Aorta (tissue), 5 donors: ENCODE measurements around the gene IL1RAPL2. TPM values are rescaled to one million over a fixed set of nuclear protein-coding genes. Genes with fewer than 3 reads are reported as not detected.
"Not testable (repeated sequence)": the region's sequence is repeated elsewhere in the genome, so short reads cannot be mapped to it uniquely, and the experiment has no call there.

ENCODE experiments used
- ATAC-seq: fragments of 200-7000 bp; cut with Tn5 transposase; one replicate; pipeline ENCODE4 v1.9.1; 2022; ENCODE audit warnings: moderate library complexity; ENCODE audit not compliant: low FRiP score
- DNase-seq, 2 donors: peaks; one replicate each; pipeline ENCODE4 v3.0.0-alpha.2; 2020
- H3K27ac ChIP-seq, 2 donors: one replicate each; pipeline ENCODE4 v1.5.1; 2013; ENCODE audit warnings: low read length in 2 of 2, mild to moderate bottlenecking in 2 of 2, moderate library complexity in 2 of 2, control low read depth in 1 of 2, inconsistent platforms in 1 of 2, low read depth in 1 of 2
- H3K27me3 ChIP-seq, 2 donors: one replicate each; pipeline ENCODE4 v1.6.1; 2013; ENCODE audit warnings: control low read depth in 1 of 2, low read length in 1 of 2, mild to moderate bottlenecking in 1 of 2, moderate library complexity in 1 of 2; ENCODE audit not compliant: insufficient read depth in 2 of 2, control insufficient read depth in 1 of 2
- H3K36me3 ChIP-seq, 2 donors: one replicate each; pipeline ENCODE4 v1.6.1; 2013; ENCODE audit warnings: control low read depth in 1 of 2, low read length in 1 of 2, mild to moderate bottlenecking in 1 of 2; ENCODE audit not compliant: insufficient read depth in 2 of 2, control insufficient read depth in 1 of 2
- H3K4me1 ChIP-seq, 2 donors: one replicate each; pipeline ENCODE4 v1.6.1; 2013; ENCODE audit warnings: low read length in 2 of 2, control low read depth in 1 of 2, mild to moderate bottlenecking in 1 of 2, moderate library complexity in 1 of 2; ENCODE audit not compliant: insufficient read depth in 2 of 2, control insufficient read depth in 1 of 2
- H3K4me3 ChIP-seq, 2 donors: one replicate each; pipeline ENCODE4 v1.5.1; 2013; ENCODE audit warnings: low read length in 2 of 2, control low read depth in 1 of 2, mild to moderate bottlenecking in 1 of 2
- H3K9me3 ChIP-seq: one replicate; pipeline ENCODE4 v1.6.1; 2013; ENCODE audit warnings: mild to moderate bottlenecking, low read length; ENCODE audit not compliant: control insufficient read depth
- WGBS, 2 donors: extraction: QIAGEN DNeasy Blood & Tissue Kit; methylation state at CpG; one replicate each; pipeline ENCODE4 v1.1.7; 2013; 5-methylcytosine and 5-hydroxymethylcytosine counted together
- intact Hi-C, 2 donors: fragments of 100-400 bp; cut with DNase I; formaldehyde crosslinking; loops; one replicate each; pipeline versions ENCODE4 v1.14.2 to v1.15.0; 2022
- polyA plus RNA-seq, 2 donors: library from polyadenylated mRNA; stranded (reverse); fragments of 200-250 nt; gene quantifications; one replicate each; pipeline ENCODE4 v1.2.3, GENCODE V29; 2013
- total RNA-seq, 2 donors: library from RNA; stranded (reverse); fragmentation: NEBNext Ultra II Directional; extraction: Animal tissue kit (Norgen Biotek cat#: 25700); gene quantifications; one replicate each; pipeline ENCODE4 v1.2.1, GENCODE V29; 2021
- donor health status: healthy with polysubstance abuse.
- donor health status: Bipolar disorder and iron deficiency.
- donor health status: DM: no; HTN: no; CAD: no.
- donor health status: DM: no; HTN: no; CAD: no.
- donor health status: DM: yes; HTN: yes; CAD: no.

Gene IL1RAPL2
- total and polyA plus RNA-seq, 4 donors, result not detected

DNA sequence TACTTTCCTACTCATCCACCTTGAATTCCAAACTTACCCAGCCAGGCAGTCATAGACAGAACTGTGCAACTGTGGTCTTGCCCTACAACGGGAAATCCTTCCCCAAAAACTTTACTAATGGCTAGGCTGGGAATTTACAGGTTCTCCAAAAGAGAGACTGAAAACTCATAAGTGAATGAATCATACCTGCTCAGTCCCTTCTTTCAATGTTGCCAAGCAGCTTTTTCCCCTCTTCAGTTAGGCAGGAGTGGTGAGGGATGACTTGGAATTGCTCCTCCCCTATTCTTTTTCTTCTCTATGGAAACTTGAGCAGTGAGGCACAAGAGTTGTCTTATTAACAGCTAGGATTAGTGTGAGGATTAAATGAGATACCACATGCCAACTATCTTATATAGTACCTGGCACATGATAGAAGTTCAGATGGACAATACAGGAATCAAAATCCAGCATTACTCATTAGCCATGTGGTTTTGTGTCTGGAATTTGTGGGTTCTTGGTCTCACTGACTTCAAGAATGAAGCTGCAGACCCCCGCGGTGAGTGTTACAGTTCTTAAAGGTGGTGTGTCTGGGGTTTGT is 548.6 kb downstream of the IL1RAPL2 start:
- intact Hi-C loops, result no loop called here
- no peak for ATAC-seq
- no peaks in the 10 kb centered on the region for H3K36me3 ChIP-seq
- DNase-seq, result no peak
- H3K27ac ChIP-seq, result no peak overlapping the region
- no peaks in the 10 kb centered on the region for H3K27me3 ChIP-seq
- WGBS, 2 donors, result 83 to 89% methylated on average over 3 of the region's 3 CpGs
- H3K4me1 ChIP-seq, result no peaks in the 10 kb centered on the region
- H3K4me3 ChIP-seq, result no peak overlapping the region
- H3K9me3 ChIP-seq, result no peaks in the 10 kb centered on the region

DNA sequence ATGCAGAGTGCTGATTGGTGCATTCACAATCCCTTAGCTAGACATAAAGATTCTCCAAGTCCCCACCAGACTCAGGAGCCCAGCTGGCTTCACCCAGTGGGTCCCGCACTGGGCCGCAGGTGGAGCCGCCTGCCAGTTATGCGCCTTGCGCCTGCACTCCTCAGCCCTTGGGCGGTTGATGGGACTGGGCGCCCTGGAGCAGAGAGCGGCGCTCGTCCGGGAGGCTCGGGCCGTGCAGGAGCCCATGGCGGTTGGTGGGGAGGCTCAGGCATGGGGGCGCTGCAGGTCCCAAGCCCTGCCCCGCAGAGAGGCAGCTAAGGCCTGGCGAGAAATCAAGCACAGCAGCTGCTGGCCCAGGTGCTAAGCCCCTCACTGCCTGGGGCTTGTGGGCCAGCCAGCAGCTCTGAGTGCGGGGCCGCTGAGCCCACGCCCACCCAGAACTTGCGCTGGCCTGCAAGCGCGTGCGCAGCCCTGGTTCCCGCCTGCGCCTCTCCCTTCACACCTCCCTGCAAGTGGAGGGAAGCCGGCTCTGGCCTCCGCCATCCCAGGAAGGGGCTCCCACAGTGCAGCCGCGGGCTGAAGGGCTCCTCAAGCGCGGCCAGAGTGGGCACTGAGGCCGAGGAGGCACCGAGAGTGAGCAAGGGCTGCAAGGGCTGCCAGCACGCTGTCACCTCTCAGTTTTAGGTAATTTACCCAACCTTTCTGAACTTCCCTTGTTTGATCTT is 549.8 kb downstream of the IL1RAPL2 start:
- H3K27me3 ChIP-seq, intact Hi-C loops, H3K36me3 ChIP-seq, H3K4me3 ChIP-seq, H3K4me1 ChIP-seq, H3K27ac ChIP-seq, ATAC-seq, H3K9me3 ChIP-seq: not testable (repeated sequence)
- peak; percentile 29 to 62 for DNase-seq
- WGBS, 2 donors, result 92 to 94% methylated on average over 35 of the region's 35 CpGs

DNA sequence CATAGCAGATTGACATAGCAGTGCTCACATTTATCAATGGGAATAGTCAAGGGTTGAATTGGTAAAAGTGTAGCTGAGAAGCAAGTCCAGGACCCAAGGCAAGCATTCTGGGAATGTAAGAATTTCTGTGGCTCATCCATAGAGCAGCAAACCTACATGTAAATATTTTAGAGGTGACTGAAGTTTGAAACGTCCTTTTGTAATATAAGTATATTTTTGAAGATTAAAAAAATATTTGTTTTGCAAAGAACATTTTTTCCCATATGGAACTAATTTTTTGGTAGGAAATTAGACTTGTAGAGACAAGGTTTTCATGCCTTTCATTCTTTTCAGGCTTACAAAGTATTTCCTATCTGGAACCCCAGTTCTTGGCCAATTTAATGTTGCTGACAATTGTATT is 550.5 kb downstream of the IL1RAPL2 start:
- no peaks in the 10 kb centered on the region for H3K27me3 ChIP-seq
- intact Hi-C loops, result no loop called here
- ATAC-seq (no peak), DNase-seq (no peak)
- no peaks in the 10 kb centered on the region for H3K4me1 ChIP-seq
- H3K27ac ChIP-seq, result no peak overlapping the region
- no peaks in the 10 kb centered on the region for H3K36me3 ChIP-seq
- WGBS, 2 donors, result 2 to 3% methylated on average over 1 of the region's 1 CpG
- H3K4me3 ChIP-seq, result no peak overlapping the region
- H3K9me3 ChIP-seq, result no peaks in the 10 kb centered on the region

DNA sequence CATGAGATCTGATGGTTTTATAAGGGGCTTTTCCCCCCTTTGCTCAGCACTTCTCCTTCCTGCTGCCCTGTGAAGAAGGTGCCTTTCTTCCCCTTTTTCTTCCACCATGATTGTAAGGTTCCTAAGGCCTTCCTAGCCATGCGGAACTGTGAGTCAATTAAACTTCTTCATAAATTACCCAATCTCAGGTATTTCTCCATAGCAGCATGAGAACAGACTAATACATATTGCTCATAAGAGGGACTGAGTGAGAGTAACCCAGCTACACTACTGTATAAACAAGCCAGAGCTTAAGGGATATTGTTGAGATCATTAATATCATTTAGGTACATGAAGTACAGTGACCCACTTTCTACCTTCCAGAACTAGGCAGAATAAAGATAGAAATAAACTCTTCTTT is 551.6 kb downstream of the IL1RAPL2 start:
- Histone ChIP-seq H3K4me1 (no peaks in the 10 kb centered on the region), H3K4me3 (no peak overlapping the region), H3K9me3 (no peaks in the 10 kb centered on the region), H3K27me3 (no peaks in the 10 kb centered on the region), H3K27ac (no peak overlapping the region), H3K36me3 (no peaks in the 10 kb centered on the region)
- no peak for ATAC-seq
- no peak for DNase-seq
- intact Hi-C loops, result no loop called here
- 75 to 89% methylated on average over 1 of the region's 1 CpG for WGBS, 2 donors

DNA sequence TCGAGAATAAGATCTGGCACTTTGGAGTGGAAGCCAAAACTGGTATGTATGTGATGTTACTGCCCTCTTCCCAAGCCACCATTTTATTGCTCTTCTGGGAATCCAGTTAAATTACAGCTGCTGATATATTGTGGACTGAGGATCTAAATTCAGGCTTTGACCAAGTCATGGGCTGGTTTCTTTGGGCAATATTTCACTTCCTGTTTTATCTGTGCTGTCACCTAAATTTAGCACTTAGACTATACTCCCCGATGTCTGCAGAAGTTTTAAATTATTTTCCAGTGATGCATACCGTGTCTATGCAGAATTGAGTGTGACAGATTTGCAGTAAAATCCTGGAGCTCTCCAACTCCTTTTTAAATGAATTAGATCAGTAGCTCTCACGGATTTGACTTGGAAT is 554.5 kb downstream of the IL1RAPL2 start:
- Histone ChIP-seq H3K27ac (no peak overlapping the region), H3K27me3 (no peaks in the 10 kb centered on the region), H3K36me3 (no peaks in the 10 kb centered on the region), H3K4me3 (no peak overlapping the region), H3K4me1 (no peaks in the 10 kb centered on the region), H3K9me3 (no peaks in the 10 kb centered on the region)
- intact Hi-C loops, result no loop called here
- 14 to 23% methylated on average over 4 of the region's 4 CpGs for WGBS, 2 donors
- no peak for ATAC-seq
- no peak for DNase-seq

DNA sequence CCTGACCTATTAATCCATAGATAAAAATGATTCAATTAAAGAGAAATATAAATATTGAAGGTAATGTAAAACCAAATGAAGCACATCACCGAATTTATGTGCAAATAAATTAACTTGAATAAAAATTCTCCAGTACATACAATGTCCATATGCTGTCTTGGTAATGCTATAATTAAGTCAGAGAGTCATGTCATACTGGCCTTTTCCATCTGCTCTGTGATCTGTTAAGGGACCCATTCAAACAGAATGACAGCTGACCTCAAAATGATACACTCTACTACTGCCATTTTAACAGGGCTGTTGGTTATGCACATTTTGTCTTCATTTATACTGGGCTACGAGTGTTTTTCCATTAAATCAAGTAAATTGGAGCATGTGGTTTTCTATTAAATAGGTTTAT is 555.2 kb downstream of the IL1RAPL2 start:
- ATAC-seq (no peak), DNase-seq (no peak)
- H3K9me3 ChIP-seq, result no peaks in the 10 kb centered on the region
- intact Hi-C loops, result no loop called here
- H3K4me3 ChIP-seq, result no peak overlapping the region
- H3K36me3 ChIP-seq, result no peaks in the 10 kb centered on the region
- H3K27me3 ChIP-seq, result no peaks in the 10 kb centered on the region
- 35 to 73% methylated on average over 2 of the region's 2 CpGs for WGBS, 2 donors
- H3K27ac ChIP-seq, result no peak overlapping the region
- H3K4me1 ChIP-seq, result no peaks in the 10 kb centered on the region

DNA sequence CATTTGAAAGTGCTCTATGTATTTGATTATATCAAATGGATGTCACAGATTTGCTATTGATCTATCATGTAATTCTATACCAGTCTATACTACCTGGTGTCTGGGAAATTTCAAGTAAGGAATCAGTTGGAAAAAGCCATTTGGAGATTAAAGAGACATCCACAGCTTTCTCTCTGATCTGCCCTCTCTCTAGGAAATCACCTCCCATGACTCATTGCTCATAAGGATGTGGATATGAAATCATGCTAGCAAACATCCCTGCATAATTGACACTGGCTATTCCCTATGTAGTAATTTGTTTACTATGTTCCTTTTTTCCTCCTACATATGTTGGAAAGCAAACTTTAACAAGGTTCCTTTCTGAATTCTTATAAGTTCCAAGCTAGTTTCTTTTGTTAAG is 560.2 kb downstream of the IL1RAPL2 start:
- intact Hi-C loops, result no loop called here
- no peaks in the 10 kb centered on the region for H3K4me1 ChIP-seq
- H3K9me3 ChIP-seq, result no peaks in the 10 kb centered on the region
- DNase-seq (no peak), ATAC-seq (no peak)
- no peaks in the 10 kb centered on the region for H3K36me3 ChIP-seq
- no peak overlapping the region for H3K4me3 ChIP-seq
- H3K27me3 ChIP-seq, result no peaks in the 10 kb centered on the region
- no peak overlapping the region for H3K27ac ChIP-seq

DNA sequence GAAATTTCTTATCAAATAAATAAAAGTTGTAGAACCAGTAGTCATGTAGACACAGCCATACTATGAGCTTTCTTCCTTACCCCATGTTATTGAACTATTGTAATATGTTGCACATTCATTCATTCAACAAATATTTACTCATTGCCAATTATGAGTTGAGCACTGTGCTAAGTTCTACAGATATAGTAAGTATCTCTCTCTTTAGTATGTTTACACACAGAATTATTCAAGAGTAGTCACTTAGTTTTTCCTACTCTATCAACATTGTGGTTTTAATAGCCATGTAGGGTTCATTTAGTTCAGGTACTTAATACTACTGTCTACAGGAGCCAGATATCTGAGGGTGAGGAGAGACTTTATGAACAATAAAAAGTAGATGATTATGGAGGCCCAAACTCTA is 568.3 kb downstream of the IL1RAPL2 start:
- intact Hi-C loops, result no loop called here
- Histone ChIP-seq H3K27ac (no peak overlapping the region), H3K36me3 (no peaks in the 10 kb centered on the region), H3K4me1 (no peaks in the 10 kb centered on the region), H3K4me3 (no peak overlapping the region), H3K27me3 (no peaks in the 10 kb centered on the region), H3K9me3 (no peaks in the 10 kb centered on the region)
- no peak for ATAC-seq
- no peak for DNase-seq

DNA sequence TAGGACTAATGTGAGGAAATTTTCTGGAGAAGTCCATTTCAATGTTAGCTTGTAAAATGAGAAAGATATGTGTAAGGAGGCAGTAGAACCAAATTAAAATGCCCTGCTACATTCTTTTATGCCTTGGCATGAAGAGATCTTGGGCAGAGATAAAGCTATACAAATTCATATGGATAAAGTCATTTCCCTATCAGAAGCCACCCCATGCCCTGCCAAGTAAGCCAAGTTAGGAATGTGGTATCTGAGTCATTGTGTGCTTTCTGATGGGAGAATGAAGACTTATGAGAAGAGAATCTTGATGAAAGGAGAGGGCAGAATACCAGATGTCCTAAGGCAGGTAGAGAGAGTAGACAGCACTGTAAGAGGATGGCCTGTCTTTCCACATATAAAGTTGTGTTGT is 570.8 kb downstream of the IL1RAPL2 start:
- ATAC-seq, result no peak

More for the DNA sequence above, 570.8 kb downstream of the IL1RAPL2 start:
- no peaks in the 10 kb centered on the region for H3K36me3 ChIP-seq
- no peaks in the 10 kb centered on the region for H3K9me3 ChIP-seq
- intact Hi-C loops, result no loop called here
- H3K4me3 ChIP-seq, result no peak overlapping the region
- no peak for DNase-seq
- no peak overlapping the region for H3K27ac ChIP-seq
- no peaks in the 10 kb centered on the region for H3K4me1 ChIP-seq
- H3K27me3 ChIP-seq, result no peaks in the 10 kb centered on the region
